NT2/D1 (cell line): Measurements from ENCODE around the gene RFLNA.

ENCODE experiments used
- DNase-seq: peaks from one replicate; pipeline ENCODE4 v3.0.0-alpha.2; 2011; ENCODE audit warnings: low read depth, low spot score
- H3K27me3 ChIP-seq: 2 replicates; pipeline ENCODE4 v1.6.0; 2011; ENCODE audit warnings: mild to moderate bottlenecking; ENCODE audit not compliant: insufficient read length, insufficient read depth
- H3K36me3 ChIP-seq: 2 replicates; pipeline ENCODE4 v1.6.1; 2011; ENCODE audit warnings: mild to moderate bottlenecking, low read length, mixed read lengths; ENCODE audit not compliant: insufficient read depth, insufficient read length
- H3K4me1 ChIP-seq: 2 replicates; pipeline ENCODE4 v1.5.1; 2011; ENCODE audit not compliant: insufficient read depth, insufficient read length
- H3K4me3 ChIP-seq: 2 replicates; pipeline ENCODE4 v1.5.1; 2011; ENCODE audit warnings: low read depth; ENCODE audit not compliant: insufficient read length
- H3K9ac ChIP-seq: 2 replicates; pipeline ENCODE4 v1.6.0; 2011; ENCODE audit warnings: low read depth; ENCODE audit not compliant: insufficient read length
- H3K9me3 ChIP-seq: 2 replicates; pipeline ENCODE4 v1.5.1; 2011; ENCODE audit warnings: mild to moderate bottlenecking, low read length; ENCODE audit not compliant: insufficient read depth
- SUZ12 ChIP-seq: IDR thresholded peaks from 2 replicates; pipeline ENCODE4 v1.6.1; 2011; ENCODE audit not compliant: insufficient read length, insufficient read depth; ENCODE audit errors: extremely low read depth
- YY1 ChIP-seq: IDR thresholded peaks from 2 replicates; pipeline ENCODE4 v1.6.1; 2011; ENCODE audit not compliant: insufficient read length, insufficient read depth
- ZNF274 ChIP-seq: IDR thresholded peaks from 2 replicates; pipeline ENCODE4 v1.6.1; 2011; ENCODE audit warnings: mild to moderate bottlenecking, low read depth, low read length

Gene RFLNA

GRCh38 chr12:124283326-124283725, 11.6 kb upstream of the RFLNA start:
- no peaks in the 10 kb centered on the region for H3K36me3 ChIP-seq
- H3K27me3 ChIP-seq, result no peaks in the 10 kb centered on the region
- H3K4me1 ChIP-seq, result peaks cover 8% of the 10 kb centered on the region
- H3K4me3 ChIP-seq, result no peak overlapping the region
- H3K9me3 ChIP-seq, result peaks cover 25% of the 10 kb centered on the region
- no peak overlapping the region for H3K9ac ChIP-seq
- no peak for DNase-seq
- TF ChIP-seq SUZ12, result no peak
- TF ChIP-seq YY1, result no peak
- TF ChIP-seq ZNF274, result no peak

DNA sequence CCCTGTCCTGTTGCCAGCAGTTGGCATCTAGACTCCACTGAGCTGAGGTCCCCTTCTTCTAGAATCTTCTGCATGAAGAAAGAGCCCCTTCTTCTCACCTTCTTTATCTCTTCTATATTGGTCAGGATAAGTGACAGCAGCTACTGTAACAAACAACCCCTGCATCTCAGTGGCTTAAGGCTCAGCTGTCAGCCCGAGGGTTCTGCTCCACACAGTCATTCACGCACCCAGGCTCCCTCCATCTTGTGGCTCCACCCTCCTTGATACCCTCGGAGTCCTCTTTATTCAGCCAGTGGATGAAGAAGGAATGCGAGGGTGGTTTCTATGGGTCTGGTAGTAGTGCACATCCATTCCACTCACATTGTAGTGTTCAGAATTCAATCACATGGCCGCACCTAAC, 10.5 kb upstream of the RFLNA start:
- no peak overlapping the region for H3K4me3 ChIP-seq
- H3K9ac ChIP-seq, result no peak overlapping the region
- H3K36me3 ChIP-seq, result no peaks in the 10 kb centered on the region
- peaks cover 5% of the 10 kb centered on the region for H3K4me1 ChIP-seq
- no peak for DNase-seq
- TF ChIP-seq SUZ12 (no peak), YY1 (no peak), ZNF274 (no peak)
- H3K27me3 ChIP-seq, result no peaks in the 10 kb centered on the region
- peaks cover 26% of the 10 kb centered on the region for H3K9me3 ChIP-seq

DNA sequence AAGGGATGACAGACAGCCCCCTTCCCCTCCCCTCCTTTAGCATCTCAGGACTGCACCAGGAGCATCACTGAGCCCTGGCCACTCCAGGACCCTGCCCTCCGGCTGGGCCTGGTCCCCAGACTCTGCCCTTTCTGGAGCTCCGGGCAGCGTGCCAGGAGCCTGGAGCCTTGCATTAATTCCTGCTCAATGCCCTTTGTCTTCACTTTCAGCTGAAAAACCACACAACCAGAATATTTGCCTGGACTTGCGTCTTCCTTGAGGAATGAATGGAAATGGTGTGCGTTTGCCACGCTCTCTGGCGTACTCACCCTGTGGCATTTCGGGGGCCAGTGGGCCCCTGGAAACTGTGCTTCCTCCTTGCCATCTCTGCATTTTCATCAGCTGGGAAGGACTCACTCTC, 8.5 kb upstream of the RFLNA start:
- TF ChIP-seq SUZ12 (no peak), ZNF274 (no peak), YY1 (no peak)
- Histone ChIP-seq H3K9me3 (peaks cover 20% of the 10 kb centered on the region), H3K4me1 (peaks cover 9% of the 10 kb centered on the region), H3K27me3 (no peaks in the 10 kb centered on the region), H3K4me3 (no peak overlapping the region), H3K9ac (no peak overlapping the region), H3K36me3 (no peaks in the 10 kb centered on the region)
- no peak for DNase-seq

- Histone ChIP-seq H3K4me1 (peaks cover 9% of the 10 kb centered on the region), H3K4me3 (no peak overlapping the region), H3K9ac (no peak overlapping the region), H3K9me3 (peaks cover 20% of the 10 kb centered on the region), H3K36me3 (no peaks in the 10 kb centered on the region), H3K27me3 (no peaks in the 10 kb centered on the region)
- no peak for DNase-seq
- TF ChIP-seq ZNF274 (no peak), SUZ12 (no peak), YY1 (no peak)
These were observed 7.9 kb upstream of the RFLNA start for GRCh38 chr12:124286971-124287370.

- H3K4me3 ChIP-seq, result no peak overlapping the region
- TF ChIP-seq ZNF274, result no peak
- no peak for TF ChIP-seq YY1
- no peak for TF ChIP-seq SUZ12
- no peak for DNase-seq
- no peak overlapping the region for H3K9ac ChIP-seq
- no peaks in the 10 kb centered on the region for H3K36me3 ChIP-seq
- peaks cover 12% of the 10 kb centered on the region for H3K9me3 ChIP-seq
- peaks cover 18% of the 10 kb centered on the region for H3K4me1 ChIP-seq
- no peaks in the 10 kb centered on the region for H3K27me3 ChIP-seq
These were observed 5.0 kb upstream of the RFLNA start for GRCh38 chr12:124289634-124290600.

DNA sequence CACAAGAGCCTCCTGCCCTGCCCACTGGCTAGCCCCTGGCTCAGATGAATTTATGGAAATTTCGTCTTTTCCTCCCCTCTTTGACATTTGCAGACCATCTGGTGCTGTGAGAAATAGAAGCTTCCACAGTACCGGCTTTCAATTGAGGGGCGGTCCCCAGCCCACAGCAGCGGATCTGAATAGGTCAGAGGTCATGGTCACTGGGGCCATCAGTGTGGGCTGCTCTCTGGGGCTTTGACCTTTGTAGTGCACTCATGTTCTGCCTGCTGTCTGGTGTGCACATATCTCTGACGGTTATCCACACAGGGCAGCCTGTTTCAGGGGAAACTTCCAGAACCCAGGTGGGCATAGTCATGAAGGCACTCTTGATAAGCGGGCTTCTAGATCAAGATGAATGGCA, 2.5 kb upstream of the RFLNA start:
- Histone ChIP-seq H3K9ac (no peak overlapping the region), H3K27me3 (peaks cover 15% of the 10 kb centered on the region), H3K4me1 (peaks cover 22% of the 10 kb centered on the region), H3K9me3 (peaks cover 10% of the 10 kb centered on the region; the same call in 1 of the 2 replicates), H3K4me3 (no peak overlapping the region), H3K36me3 (no peaks in the 10 kb centered on the region)
- TF ChIP-seq SUZ12, result no peak
- no peak for TF ChIP-seq YY1
- no peak for TF ChIP-seq ZNF274
- no peak for DNase-seq

DNA sequence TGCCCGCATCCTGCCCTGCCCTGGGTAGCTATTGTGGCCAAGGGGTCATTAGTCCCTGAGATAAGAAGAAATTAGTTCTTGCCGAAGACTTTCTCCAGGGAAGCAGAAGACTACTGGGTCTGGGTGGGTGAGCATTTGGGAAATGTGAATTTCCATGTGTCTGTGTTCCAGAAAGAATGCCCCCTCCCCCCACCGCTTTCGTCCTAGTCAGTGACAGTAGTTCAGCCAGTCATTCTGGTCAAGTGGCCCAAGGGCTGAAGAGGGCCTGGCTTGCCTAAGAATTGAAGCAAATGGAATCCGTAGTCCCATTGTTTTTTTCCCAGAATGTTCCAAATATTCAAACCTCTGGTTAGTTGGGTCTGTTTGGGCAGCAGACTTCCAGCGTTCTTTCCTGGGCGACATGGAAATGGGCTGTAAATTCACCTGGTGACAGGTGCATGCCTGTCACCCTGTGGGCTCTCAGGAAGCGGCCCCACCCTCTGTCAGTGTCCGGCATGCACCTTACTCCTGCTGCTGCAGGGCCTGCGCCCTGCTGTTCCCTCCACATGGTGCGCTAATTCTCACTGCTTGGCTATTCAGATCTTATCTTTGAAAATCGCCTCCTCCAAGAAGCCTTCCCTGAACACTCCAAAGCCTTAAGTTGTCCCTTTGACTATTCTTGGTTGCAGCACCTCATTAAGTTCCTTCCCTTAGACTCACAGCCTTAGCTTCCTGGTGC, 1.4 kb upstream of the RFLNA start:
- Histone ChIP-seq H3K9ac (peak overlapping the region; percentile 43), H3K9me3 (peaks cover under 1% of the 10 kb centered on the region; the same call in 1 of the 2 replicates), H3K36me3 (peaks cover 2% of the 10 kb centered on the region), H3K4me1 (peaks cover 24% of the 10 kb centered on the region), H3K27me3 (peaks cover 15% of the 10 kb centered on the region), H3K4me3 (no peak overlapping the region)
- DNase-seq, result no peak
- TF ChIP-seq ZNF274, result no peak
- TF ChIP-seq YY1, result no peak
- TF ChIP-seq SUZ12, result no peak
